GDM1 (cell line): ENCODE results near the gene WWTR1.

ENCODE experiments used
- DNase-seq: peaks from one replicate; lab custom pipeline; 2025; lab: John Stamatoyannopoulos, UW

WWTR1 gene

DNA sequence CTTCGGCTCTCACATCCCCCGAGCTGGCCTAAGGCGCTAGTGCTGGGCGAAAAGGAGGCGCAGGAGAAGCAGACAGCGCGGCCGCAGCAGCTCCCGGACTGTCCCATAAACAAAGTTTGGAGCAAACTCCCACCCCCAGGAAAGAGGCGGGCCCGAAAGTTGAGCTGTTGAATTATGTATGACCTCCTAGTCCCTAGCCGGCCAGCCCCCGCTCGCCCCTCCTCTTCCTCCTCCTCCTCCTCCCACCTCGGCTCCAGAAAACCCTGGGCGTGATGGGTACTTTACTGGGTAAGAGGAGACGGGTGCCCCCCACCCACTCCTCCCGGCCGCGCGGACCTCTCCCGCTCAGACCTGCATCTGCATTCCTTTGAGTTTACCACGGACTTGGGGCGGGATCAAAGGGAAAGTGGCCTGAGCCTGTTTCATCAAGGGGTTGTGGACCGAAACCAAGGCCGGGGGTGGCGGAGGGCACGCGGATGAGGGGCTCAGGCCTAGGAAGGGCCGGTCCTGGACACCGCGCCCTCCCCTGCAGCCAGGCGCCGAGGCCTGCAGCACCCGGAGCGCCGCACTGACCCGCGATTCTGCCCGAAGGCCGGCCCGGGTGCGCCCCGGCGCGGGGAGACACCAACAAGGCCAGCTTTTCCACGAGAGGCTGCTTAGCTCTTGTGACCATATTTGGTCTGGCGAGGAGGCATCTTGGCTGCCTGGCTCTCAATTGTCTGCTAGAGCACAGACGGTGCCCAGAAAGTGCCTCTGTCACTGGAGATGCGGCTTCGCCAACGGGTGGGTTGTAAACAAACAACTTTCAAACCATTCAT is at the start of gene WWTR1:
WWTR1 (minus strand) TSS at position 100 of the 818 bp plus-strand sequence. CDS start 719 bp downstream, outside the sequence.
- no peak for DNase-seq

DNA sequence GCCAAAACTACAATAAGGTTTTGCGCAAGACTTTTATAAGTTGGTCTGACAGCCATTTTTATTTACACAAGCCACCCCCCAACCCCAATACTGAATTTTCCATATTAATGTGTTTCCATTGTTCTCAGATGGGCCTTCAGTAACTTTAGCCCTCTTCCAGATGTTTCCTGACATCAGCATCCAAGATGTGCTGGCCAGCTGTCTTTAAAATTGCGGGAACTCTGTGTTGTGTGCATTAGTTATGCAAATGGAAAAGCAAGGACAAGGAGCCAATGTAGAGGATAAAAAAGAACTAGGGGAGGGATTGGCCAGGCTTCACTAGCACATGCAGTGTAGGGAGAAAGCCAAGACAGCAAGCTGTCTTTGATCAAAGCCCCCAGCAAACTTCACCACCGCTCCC is 49.1 kb upstream of the WWTR1 start:
- no peak for DNase-seq

GRCh38 chr3:149705416-149705815 is 47.6 kb upstream of the WWTR1 start:
- DNase-seq, result no peak

DNA sequence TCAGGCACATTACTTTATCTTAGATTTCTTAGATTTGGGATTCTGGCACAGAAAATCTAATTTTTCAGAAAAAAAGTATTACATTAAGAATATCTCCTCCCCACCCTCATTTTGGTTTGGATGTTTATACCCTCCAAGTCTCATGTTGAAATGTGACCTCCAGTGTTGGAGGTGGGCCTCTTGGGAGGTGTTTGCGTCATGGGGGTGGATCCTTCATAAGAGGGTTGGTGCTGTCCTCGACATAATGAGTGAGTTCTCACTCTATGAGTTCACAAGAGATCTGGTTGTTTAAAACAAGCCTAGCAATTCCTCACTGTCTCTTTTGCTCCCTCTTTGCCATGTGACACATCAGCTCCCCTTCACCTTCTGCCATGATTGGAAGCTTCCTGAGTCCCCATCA is 45.6 kb upstream of the WWTR1 start:
- DNase-seq, result no peak

DNA sequence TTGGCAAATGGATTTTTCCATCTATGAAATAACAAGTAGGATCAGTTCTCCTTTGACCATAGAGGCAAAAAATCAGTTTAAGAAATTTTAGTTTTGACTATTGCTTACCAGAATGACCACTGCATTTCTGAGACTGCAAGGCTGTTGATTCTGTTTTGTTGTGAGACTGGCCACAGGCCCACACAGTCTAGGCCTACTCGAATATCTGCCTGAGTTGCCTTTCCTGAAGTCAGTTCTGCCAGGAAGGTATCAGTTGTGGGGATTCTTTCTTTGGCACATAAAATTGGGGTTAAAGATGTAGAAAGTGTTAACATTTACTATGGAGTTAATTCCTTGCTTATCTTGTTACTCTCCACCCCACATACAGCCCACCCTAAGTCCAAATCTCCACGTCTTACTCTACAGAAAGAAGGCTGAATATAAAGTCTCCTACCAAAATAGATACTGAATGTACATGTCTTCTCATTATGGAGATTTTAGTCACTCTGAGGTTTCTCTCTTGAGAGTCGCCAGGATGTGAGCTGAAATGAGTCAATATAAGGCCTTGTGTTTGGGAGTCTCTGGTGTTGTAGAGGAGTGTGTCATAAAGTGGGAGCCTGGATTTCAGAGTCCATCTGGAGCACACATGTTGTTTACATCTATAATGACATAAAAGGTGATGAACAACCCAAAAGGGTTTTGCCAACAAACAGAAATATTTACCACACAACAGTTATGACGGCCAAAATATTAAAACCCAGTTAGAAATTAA is 45.0 kb upstream of the WWTR1 start:
- no peak for DNase-seq

GRCh38 chr3:149701977-149702350 is 44.1 kb upstream of the WWTR1 start:
- no peak for DNase-seq

DNA sequence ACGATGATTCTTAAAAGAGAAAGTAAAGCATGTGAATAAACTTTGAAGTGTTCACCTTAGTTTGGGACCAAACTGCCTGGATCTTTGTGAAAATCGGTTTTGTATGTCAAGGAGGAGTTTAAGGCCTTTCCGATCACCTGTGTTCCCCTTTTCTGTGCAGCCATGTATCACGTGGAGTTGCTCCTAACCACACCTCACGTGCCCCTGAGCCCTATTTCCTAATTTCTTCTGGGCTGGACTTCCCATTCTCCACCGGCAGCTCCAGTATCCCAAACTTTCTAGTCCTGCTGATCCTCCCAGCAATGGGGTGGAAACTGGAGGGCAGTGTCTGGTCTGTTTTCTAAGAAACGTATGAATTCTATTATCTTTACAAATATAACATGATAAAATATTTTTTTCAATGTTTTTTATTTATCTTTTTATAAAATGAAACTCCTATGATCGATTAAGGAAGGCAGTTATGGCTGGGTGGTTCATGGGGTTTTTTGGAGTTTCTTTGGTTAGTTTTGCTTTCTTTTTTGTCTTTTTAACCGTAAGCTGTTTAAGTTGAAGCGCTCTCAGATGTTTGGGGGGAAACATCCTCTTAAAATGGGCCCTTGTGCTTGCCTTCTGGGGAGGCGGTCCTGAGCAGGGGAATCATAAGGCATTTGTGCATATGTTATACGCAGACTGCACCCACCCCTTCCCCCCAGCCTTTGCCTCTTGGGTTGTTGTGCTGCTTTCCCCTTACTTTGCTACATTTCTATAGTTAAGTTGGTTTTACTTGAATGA is 43.6 kb upstream of the WWTR1 start:
- DNase-seq, result no peak

DNA sequence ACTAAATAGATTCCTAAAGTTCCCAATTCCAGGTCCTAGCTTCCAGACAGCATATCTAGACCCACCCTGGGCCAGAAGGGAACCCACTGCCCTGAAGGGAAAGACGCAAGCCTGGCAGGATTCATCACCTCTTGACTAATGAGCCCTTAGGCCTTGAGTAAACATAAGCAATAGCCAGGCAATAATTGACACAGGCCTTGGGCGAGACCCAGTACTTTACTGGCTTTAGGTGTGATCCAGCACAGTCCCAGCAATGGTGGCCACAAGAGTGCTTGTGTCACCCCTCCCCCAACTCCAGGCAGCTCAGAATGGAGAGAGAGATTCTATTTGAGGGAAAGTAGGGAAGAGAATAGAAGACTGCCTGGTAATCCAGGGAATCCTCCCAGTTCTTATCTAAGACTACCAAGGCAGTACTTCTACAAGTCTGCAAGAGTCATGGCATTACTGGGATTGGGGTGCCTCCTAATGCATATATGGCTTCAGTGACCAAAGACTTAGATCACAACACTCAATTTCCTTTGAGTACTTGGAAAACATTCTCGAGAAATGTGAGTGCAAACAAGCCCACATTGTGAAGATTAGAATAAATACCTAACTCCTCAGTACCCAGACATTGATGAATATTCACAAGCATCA is 30.4 kb upstream of the WWTR1 start:
- no peak for DNase-seq

DNA sequence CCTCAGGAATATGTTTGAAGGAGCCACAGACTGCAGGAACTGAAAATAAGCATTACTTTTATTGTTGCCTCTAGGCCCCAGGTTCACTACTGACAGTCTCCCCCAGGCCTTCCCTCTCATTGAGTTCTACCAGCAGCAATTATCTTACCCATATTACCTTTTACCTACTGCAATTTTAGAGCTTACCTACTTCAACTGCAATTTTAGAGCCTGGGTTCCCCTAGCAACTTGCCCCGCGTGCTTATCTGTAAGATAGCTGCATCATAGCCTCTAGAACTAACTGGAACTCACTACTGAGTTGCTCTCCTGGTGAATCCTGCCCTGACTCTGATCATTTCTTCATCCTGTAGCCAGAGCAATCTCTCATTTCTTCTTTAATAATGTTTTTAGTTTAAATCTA is 29.2 kb upstream of the WWTR1 start:
- DNase-seq, result no peak

DNA sequence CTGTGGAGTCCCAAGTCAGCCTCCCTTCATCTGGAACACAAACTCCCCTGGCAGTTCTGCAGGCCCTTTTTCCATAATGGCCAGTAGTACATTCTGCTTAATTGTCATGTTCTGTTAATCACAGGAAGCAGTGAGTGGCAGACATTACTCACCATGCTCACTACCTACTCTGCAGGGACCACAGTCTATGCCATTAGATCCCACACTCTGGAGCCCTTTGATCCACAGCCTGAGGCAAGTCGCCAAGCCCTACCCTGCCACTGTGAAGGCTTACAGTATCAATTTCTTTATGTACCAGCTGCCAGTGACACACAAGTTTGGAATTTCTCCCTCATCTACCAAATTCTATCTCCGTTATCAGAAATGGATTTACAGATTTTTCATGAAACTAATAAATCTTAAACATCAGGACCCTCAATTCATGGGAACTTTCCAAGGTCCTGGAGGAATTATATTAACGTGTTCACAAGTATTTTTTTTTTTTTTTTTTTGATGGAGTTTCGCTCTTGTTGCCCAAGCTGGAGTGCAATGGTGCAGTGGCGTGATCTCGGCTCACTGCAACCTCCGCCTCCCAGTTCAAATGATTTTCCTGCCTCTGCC is 20.6 kb upstream of the WWTR1 start:
- no peak for DNase-seq

DNA sequence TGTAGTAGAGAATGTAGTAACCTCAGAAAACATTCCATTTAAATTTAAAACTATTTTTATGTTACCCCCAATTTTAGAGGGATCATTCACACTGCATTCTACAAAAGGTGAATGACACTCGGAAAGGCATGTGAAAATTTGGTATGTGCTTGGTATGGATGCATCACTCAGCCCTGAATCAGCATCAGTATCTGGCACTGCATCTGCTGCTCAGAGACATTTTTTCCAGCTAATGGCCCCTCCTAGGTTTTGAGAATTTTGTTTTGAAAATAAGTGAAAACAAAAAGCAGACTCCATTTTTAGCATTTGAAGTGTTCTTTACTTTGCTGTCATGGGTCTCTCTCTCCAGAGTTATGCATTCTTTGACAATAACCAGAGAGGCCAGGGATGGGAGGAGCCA is 15.6 kb upstream of the WWTR1 start:
- DNase-seq, result no peak

GRCh38 chr3:149670742-149671492 is 13.1 kb upstream of the WWTR1 start:
- no peak for DNase-seq

- DNase-seq, result no peak
Measured at GRCh38 chr3:149667576-149667975, 9.8 kb upstream of the WWTR1 start.

DNA sequence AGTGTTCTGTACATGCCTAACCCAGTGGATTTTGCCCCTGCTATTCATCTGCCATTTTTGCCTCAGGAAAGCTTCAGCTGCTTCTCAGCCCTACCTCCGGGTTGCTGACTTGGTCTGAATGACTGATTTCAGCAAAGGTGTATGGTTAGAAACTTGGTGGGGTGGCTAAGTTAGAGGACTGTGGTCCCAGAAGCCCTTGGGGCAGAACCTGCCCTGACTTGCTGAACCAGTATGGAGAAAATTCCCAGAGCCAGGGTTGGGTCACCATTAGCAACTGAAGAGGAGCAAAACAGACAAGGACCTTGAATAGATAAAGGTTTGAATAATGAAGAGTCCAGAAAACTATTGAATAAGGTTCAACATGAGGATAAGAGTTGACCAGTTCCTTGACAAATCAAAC is 6.1 kb upstream of the WWTR1 start:
- no peak for DNase-seq

DNA sequence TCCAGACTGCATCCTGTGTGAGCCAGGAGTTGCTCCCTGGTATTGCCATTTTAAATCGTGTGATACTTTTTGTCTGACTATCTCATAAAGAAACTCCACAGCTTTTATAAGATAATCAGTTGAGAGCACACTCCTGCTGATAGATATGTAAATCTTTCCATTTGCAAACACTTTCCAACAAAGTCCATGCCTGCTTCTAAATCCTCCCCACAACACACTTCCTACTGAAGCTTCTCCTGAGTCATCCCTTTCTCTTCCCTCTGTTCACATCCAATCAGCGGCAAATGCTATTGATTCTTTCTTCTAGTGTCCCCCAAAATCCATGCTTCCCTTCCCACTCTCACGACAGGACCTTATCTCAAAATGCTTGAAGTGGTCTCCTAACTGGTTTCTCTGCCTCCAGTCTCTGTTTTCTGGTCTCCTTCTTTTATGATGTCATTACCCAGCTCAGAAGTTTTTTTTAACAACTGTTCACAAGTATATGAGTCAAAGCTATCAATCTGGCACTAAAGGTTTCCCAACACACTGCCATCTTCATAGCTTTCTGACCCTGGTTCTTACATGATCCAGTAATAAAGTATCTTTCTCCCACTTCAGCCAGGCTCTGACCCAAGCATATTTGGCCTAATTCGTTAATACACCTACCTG is 4.5 kb upstream of the WWTR1 start:
- no peak for DNase-seq

GRCh38 chr3:149660462-149660861 is 2.6 kb upstream of the WWTR1 start:
- DNase-seq, result no peak

GRCh38 chr3:149658744-149659497 is 1.1 kb upstream of the WWTR1 start:
- no peak for DNase-seq

GRCh38 chr3:149657321-149657925 is 402 bp downstream of the WWTR1 start:
- no peak for DNase-seq

- no peak for DNase-seq
Measured at GRCh38 chr3:149655826-149656574, 1.8 kb downstream of the WWTR1 start.
